ENCODE results near the gene RTTN. TPM values are rescaled to one million over a fixed set of nuclear protein-coding genes. Genes with fewer than 3 reads are reported as not detected.

RTTN gene
- total RNA-seq, 2 donors from 2014 or later = 13.0 to 20.1 TPM

DNA sequence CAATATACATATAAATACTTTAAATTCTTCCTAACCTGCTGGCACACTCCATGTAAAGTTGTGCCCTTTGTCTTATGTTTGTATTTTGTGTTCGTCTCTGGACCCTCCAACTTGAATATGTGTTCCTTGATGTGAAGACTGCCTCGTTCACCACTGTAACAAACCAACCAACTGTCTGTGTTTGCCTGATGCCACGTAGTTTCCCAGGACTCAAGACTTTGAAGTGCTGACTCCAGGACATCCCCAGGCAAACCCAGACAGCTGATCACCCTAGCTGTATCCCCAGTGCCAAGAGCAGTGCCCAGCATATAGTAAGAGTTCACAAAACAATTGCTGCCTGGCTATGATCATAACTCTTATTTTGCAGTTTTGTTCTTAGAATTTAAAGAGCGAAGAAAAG lies 242.3 kb downstream of the RTTN start:
- ATAC-seq (no peak), DNase-seq (no peak)
- Histone ChIP-seq H3K4me3 (no peak overlapping the region), H3K36me3 (replicated peaks in 1 of 2; ENCODE audit: insufficient read depth in 1 of 2, low read depth in 2 of 2) (no peaks in the 10 kb centered on the region), H3K9me3 (no peaks in the 10 kb centered on the region), H3K27ac (no peak overlapping the region), H3K4me1 (no peaks in the 10 kb centered on the region), H3K27me3 (no peaks in the 10 kb centered on the region)
- intact Hi-C loops (cut with DNase I) = no loop called here
- 91% methylated on average over 4 of the region's 4 CpGs for WGBS, 2 donors
- TF ChIP-seq POLR2A (IDR thresholded peaks at IDR 0.05) = no peak
- TF ChIP-seq, protein P1, sequence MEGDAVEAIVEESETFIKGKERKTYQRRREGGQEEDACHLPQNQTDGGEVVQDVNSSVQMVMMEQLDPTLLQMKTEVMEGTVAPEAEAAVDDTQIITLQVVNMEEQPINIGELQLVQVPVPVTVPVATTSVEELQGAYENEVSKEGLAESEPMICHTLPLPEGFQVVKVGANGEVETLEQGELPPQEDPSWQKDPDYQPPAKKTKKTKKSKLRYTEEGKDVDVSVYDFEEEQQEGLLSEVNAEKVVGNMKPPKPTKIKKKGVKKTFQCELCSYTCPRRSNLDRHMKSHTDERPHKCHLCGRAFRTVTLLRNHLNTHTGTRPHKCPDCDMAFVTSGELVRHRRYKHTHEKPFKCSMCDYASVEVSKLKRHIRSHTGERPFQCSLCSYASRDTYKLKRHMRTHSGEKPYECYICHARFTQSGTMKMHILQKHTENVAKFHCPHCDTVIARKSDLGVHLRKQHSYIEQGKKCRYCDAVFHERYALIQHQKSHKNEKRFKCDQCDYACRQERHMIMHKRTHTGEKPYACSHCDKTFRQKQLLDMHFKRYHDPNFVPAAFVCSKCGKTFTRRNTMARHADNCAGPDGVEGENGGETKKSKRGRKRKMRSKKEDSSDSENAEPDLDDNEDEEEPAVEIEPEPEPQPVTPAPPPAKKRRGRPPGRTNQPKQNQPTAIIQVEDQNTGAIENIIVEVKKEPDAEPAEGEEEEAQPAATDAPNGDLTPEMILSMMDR (IDR thresholded peaks at IDR 0.05) = no peak

DNA sequence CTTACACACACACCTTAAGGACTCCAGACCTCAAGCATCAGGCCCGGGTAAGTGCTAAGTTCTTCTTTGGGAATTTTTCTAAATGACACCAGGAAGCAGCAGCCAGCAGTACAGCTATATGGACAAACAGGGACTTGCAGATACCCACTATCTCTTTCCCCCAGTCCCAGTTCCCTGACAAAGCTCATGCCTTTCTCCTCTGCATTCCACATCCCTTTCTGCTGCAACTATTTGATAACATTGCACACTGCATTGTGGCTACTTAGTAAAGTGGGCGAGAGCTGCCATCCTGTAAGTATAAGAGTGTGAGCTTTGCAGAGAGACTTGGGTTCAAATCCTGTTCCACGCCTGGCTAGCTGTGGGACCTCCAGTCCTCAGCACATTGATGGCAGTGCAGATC lies 243.8 kb downstream of the RTTN start:
- ATAC-seq (no peak), DNase-seq (no peak)
- Histone ChIP-seq H3K27ac (no peak overlapping the region), H3K9me3 (no peaks in the 10 kb centered on the region), H3K36me3 (replicated peaks in 1 of 2; ENCODE audit: insufficient read depth in 1 of 2, low read depth in 2 of 2) (no peaks in the 10 kb centered on the region), H3K4me1 (no peaks in the 10 kb centered on the region), H3K27me3 (no peaks in the 10 kb centered on the region), H3K4me3 (no peak overlapping the region)
- intact Hi-C loops (cut with DNase I) = no loop called here
- WGBS, 2 donors = 97 to 98% methylated on average over 3 of the region's 3 CpGs
- TF ChIP-seq, protein P1 (IDR thresholded peaks at IDR 0.05) = no peak

DNA sequence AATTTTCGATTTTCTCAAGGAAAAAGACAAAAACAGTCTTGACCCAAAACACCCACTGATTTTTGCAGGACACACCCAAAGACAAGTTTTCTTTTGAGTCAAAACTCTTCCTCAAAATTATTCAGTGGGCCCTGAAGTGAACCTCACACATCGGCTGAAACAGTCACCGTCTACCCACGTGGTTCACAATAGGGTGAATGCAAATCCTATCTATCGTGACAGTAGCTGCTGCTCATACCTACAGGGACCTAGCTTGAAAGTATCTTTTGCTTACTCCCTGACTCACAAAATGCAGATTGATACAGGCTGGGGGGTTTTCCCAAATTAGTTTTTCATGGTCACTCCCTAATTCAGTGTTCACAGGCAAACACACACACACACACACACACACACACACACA lies 247.1 kb downstream of the RTTN start:
- Histone ChIP-seq H3K9me3 (no peaks in the 10 kb centered on the region), H3K4me1 (no peaks in the 10 kb centered on the region), H3K27ac (no peak overlapping the region), H3K36me3 (replicated peaks in 1 of 2; ENCODE audit: insufficient read depth in 1 of 2, low read depth in 2 of 2) (no peaks in the 10 kb centered on the region), H3K27me3 (no peaks in the 10 kb centered on the region), H3K4me3 (no peak overlapping the region)
- DNase-seq = no peak
- 85 to 91% methylated on average over 5 of the region's 5 CpGs for WGBS, 2 donors
- ATAC-seq = no peak
- intact Hi-C loops (cut with DNase I) = no loop called here
- TF ChIP-seq POLR2A (IDR thresholded peaks at IDR 0.05) = no peak
- TF ChIP-seq, protein P1 (IDR thresholded peaks at IDR 0.05) = no peak

DNA sequence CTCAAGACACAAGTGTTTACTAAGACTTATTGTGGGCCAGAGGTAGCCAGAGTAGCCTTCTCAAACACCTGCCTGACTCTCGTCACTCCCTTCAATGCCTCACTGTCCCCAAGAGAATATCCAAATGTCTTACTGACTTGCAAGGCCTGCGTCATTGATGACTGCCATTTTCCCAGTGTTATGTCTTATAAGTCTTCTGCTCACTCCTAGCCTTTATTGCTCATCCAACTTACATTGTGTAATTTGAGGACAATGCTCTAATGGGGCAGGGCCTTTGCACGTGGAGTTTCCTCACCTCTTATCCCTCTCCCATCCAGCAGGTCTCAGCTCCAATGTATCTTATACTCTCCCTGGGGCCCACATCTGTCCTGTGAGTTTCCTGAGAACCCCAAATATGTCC lies 247.7 kb downstream of the RTTN start:
- DNase-seq (no peak), ATAC-seq (no peak)
- intact Hi-C loops (cut with DNase I) = no loop called here
- no peaks in the 10 kb centered on the region for H3K36me3 ChIP-seq (replicated peaks in 1 of 2; ENCODE audit: insufficient read depth in 1 of 2, low read depth in 2 of 2)
- 92 to 93% methylated on average over 3 of the region's 3 CpGs for WGBS, 2 donors
- no peak overlapping the region for H3K4me3 ChIP-seq
- H3K27ac ChIP-seq = no peak overlapping the region
- no peaks in the 10 kb centered on the region for H3K4me1 ChIP-seq
- H3K9me3 ChIP-seq = no peaks in the 10 kb centered on the region
- TF ChIP-seq, protein P1 (IDR thresholded peaks at IDR 0.05) = no peak
- no peak for TF ChIP-seq POLR2A (IDR thresholded peaks at IDR 0.05)
- no peaks in the 10 kb centered on the region for H3K27me3 ChIP-seq

DNA sequence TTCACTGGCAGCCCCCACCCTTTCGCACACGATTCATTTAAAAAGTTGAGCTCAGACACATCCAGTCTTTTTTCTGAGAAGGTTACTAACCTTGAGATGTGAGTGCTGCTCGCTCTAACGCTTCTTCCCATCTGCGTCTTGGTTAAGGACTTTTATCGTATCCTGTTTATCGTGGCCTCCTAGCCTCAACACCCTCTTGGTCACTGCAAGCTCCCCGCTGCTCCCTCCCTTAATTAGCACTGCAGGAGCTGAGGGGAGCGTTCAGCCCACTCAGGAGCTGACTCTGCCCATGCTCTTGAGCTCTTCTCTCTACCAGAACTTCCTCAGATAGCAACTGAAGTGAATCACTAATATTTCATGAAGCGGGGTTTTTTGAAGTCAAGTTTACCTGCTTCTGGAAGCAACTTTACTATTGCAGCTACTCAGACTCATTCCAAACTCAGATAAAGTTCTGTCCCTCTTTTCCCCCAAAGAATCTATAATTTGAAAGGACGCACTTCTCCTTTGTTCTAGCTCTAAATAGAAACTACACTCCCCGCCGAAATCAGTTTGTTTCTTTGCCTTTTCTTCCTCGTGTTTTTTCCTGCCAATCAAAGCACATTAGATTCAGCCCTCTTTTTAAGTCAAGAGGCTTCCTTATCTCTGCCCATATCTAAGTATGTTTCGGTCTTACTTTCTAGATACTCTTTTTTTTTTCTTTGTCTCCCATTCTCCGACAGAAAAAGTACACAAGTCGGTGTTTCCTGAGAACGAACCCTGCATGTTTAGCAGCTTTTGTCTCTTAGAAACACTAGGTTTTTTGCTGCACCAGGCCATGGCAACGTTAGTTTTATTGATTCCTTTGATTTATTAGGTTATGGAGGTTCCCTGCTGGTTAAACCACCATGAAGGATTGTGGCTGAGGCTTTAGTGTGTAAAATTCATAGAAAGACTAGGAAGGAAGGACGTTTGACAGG lies 248.5 kb downstream of the RTTN start:
- Histone ChIP-seq H3K27me3 (no peaks in the 10 kb centered on the region), H3K4me3 (no peak overlapping the region), H3K4me1 (no peaks in the 10 kb centered on the region), H3K36me3 (replicated peaks in 1 of 2; ENCODE audit: insufficient read depth in 1 of 2, low read depth in 2 of 2) (no peaks in the 10 kb centered on the region), H3K9me3 (no peaks in the 10 kb centered on the region), H3K27ac (no peak overlapping the region)
- DNase-seq (no peak), ATAC-seq (no peak)
- WGBS, 2 donors = 64 to 75% methylated on average over 20 of the region's 20 CpGs
- TF ChIP-seq, protein P1 (IDR thresholded peaks at IDR 0.05) = no peak
- no peak for TF ChIP-seq POLR2A (IDR thresholded peaks at IDR 0.05)
- intact Hi-C loops (cut with DNase I) = no loop called here

Measured in body of pancreas (tissue), 4 donors.